RWPE2 (cell line): ENCODE measurements around the gene TUSC1.
"Not testable (repeated sequence)": the region's sequence is repeated elsewhere in the genome, so short reads cannot be mapped to it uniquely, and the experiment has no call there.

ENCODE experiments used
- ATAC-seq: fragments of 200-7000 bp; cut with Tn5 transposase; 3 replicates; pipeline ENCODE4 v1.9.1; 2021; ENCODE audit warnings: low read depth
- DNase-seq: peaks from one replicate; pipeline ENCODE4 v3.0.0-alpha.2; 2020; ENCODE audit warnings: low spot score
- H3K27ac ChIP-seq: fragments of 450-650 bp; 2 replicates; pipeline ENCODE4 v1.5.1; 2017; ENCODE audit warnings: mild to moderate bottlenecking; ENCODE audit not compliant: poor library complexity, severe bottlenecking
- H3K27me3 ChIP-seq: fragments of 250-450 bp; sonication (Bioruptor Pico); 2 replicates; pipeline ENCODE4 v1.5.1; 2021; ENCODE audit warnings: mild to moderate bottlenecking, moderate library complexity; ENCODE audit not compliant: insufficient read depth, poor library complexity, severe bottlenecking
- H3K36me3 ChIP-seq: fragments of 250-450 bp; sonication (Bioruptor Pico); 2 replicates; pipeline ENCODE4 v1.5.1; 2020; ENCODE audit warnings: low read depth, mild to moderate bottlenecking, moderate library complexity
- H3K4me1 ChIP-seq: fragments of 250-450 bp; sonication (Bioruptor Pico); 2 replicates; pipeline ENCODE4 v1.5.1; 2021; ENCODE audit warnings: mild to moderate bottlenecking, moderate library complexity; ENCODE audit not compliant: insufficient read depth, poor library complexity, severe bottlenecking
- H3K4me3 ChIP-seq: fragments of 250-450 bp; sonication (Bioruptor Pico); 2 replicates; pipeline ENCODE4 v1.5.1; 2021; ENCODE audit warnings: mild to moderate bottlenecking, moderate library complexity; ENCODE audit not compliant: severe bottlenecking
- H3K9me3 ChIP-seq: fragments of 250-450 bp; sonication (Bioruptor Pico); 2 replicates; pipeline ENCODE4 v1.5.1; 2021; ENCODE audit warnings: mild to moderate bottlenecking, moderate library complexity; ENCODE audit not compliant: severe bottlenecking
- TF ChIP-seq, protein P1 (sequence below): fragments of 450-650 bp; IDR thresholded peaks from one replicate; pipeline ENCODE4 v1.5.1; 2017; ENCODE audit warnings: mild to moderate bottlenecking, moderate library complexity; ENCODE audit not compliant: poor library complexity, severe bottlenecking

TUSC1 gene

GRCh38 chr9:25704800-25705199 is 26.6 kb upstream of the TUSC1 start:
- no peak overlapping the region for H3K27ac ChIP-seq
- H3K27me3 ChIP-seq = peaks cover 25% of the 10 kb centered on the region
- ATAC-seq = no peak
- no peaks in the 10 kb centered on the region for H3K4me1 ChIP-seq
- TF ChIP-seq, protein P1, sequence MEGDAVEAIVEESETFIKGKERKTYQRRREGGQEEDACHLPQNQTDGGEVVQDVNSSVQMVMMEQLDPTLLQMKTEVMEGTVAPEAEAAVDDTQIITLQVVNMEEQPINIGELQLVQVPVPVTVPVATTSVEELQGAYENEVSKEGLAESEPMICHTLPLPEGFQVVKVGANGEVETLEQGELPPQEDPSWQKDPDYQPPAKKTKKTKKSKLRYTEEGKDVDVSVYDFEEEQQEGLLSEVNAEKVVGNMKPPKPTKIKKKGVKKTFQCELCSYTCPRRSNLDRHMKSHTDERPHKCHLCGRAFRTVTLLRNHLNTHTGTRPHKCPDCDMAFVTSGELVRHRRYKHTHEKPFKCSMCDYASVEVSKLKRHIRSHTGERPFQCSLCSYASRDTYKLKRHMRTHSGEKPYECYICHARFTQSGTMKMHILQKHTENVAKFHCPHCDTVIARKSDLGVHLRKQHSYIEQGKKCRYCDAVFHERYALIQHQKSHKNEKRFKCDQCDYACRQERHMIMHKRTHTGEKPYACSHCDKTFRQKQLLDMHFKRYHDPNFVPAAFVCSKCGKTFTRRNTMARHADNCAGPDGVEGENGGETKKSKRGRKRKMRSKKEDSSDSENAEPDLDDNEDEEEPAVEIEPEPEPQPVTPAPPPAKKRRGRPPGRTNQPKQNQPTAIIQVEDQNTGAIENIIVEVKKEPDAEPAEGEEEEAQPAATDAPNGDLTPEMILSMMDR = no peak
- no peaks in the 10 kb centered on the region for H3K36me3 ChIP-seq
- no peaks in the 10 kb centered on the region for H3K9me3 ChIP-seq
- DNase-seq = no peak
- H3K4me3 ChIP-seq = no peak overlapping the region

DNA sequence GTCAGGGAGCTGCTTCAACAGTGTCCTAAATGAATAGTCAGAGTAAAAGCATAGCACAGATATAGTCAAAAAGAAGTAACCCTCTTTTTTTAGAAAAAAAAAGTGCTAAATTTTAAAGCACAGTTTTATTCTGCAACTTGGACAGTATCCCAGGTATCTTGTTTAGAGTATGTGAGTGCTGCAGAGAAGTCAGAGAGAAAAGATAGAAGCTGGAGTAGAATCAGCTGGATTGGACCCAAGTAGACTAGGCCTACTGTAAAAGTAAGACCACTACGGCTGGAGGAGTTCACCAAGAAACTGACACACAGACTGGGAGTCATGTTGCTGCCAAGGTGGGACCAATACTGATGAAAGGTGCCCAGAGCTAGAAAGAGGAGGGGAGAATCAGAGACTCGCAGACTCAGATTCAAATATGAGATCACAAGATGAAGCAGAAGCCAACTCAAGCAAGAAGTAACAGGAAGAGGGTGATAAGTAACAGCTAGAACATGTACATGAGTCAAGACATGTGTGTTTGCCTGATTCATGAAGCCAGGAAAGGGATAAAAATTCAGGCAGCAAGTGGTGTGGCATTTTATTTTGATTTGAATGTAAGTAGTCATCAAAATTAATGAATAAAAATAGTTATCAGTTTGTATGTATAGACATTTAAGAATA is 25.6 kb upstream of the TUSC1 start:
- H3K27ac ChIP-seq = no peak overlapping the region
- no peak overlapping the region for H3K4me3 ChIP-seq
- H3K9me3 ChIP-seq = no peaks in the 10 kb centered on the region
- H3K27me3 ChIP-seq = peaks cover 15% of the 10 kb centered on the region
- TF ChIP-seq, protein P1 = no peak
- H3K4me1 ChIP-seq = no peaks in the 10 kb centered on the region
- no peak for DNase-seq
- ATAC-seq = no peak
- H3K36me3 ChIP-seq = no peaks in the 10 kb centered on the region

DNA sequence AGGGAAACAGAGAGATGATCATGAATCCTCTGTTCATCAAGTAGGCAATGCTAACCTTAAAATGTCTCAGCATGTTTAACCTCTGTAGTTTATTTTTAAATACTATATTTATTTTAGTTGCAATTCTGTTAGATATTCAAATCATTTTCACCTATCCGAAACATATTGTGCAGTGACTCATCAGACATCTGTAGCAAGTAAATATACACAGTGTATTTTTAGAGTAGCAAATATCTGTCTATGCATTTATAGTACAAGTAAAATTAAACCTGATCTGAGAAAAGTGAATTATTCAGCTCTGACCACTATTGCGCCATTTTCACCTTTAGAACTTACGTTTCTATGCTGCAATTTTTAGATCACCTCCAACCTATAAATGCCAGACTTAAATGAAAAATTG is 24.3 kb upstream of the TUSC1 start:
- TF ChIP-seq, protein P1 = no peak
- no peaks in the 10 kb centered on the region for H3K36me3 ChIP-seq
- peaks cover 12% of the 10 kb centered on the region for H3K27me3 ChIP-seq
- no peaks in the 10 kb centered on the region for H3K4me1 ChIP-seq
- H3K9me3 ChIP-seq = no peaks in the 10 kb centered on the region
- H3K27ac ChIP-seq = no peak overlapping the region
- no peak for ATAC-seq
- DNase-seq = no peak
- no peak overlapping the region for H3K4me3 ChIP-seq

GRCh38 chr9:25700899-25701298 is 22.7 kb upstream of the TUSC1 start:
- not testable (repeated sequence) for DNase-seq, H3K36me3 ChIP-seq, H3K4me3 ChIP-seq, H3K27me3 ChIP-seq, H3K9me3 ChIP-seq, H3K27ac ChIP-seq, H3K4me1 ChIP-seq, ATAC-seq

GRCh38 chr9:25700430-25700829 is 22.2 kb upstream of the TUSC1 start:
- no peak overlapping the region for H3K27ac ChIP-seq

More at GRCh38 chr9:25700430-25700829, 22.2 kb upstream of the TUSC1 start:
- Histone ChIP-seq H3K4me3 (no peak overlapping the region), H3K9me3 (no peaks in the 10 kb centered on the region), H3K4me1 (no peaks in the 10 kb centered on the region), H3K27me3 (no peaks in the 10 kb centered on the region), H3K36me3 (no peaks in the 10 kb centered on the region)
- TF ChIP-seq, protein P1 = no peak
- no peak for ATAC-seq
- DNase-seq = no peak
